Stimulated activated naive CD8-positive, alpha-beta T cell treated with anti-CD3 and anti-CD28 coated beads, Interleukin-15, Interleukin-2, amounts not matched to agents 100 ng/mL and 50 ng/mL, for 24 hours (primary cell): ENCODE measurements around the gene PTPRE.

Experiments
- H3K27ac Mint-ChIP-seq: one replicate; pipeline ENCODE4 v1.8.0; 2021; ENCODE audit warnings: mild to moderate bottlenecking, mixed read lengths
- H3K27me3 Mint-ChIP-seq: one replicate; pipeline ENCODE4 v1.8.0; 2021; ENCODE audit warnings: mixed read lengths
- H3K36me3 Mint-ChIP-seq: one replicate; pipeline ENCODE4 v1.8.0; 2021; ENCODE audit warnings: low read depth, mixed read lengths
- H3K4me1 Mint-ChIP-seq: one replicate; pipeline ENCODE4 v1.8.0; 2021; ENCODE audit warnings: low read depth, mixed read lengths
- H3K4me3 Mint-ChIP-seq: one replicate; pipeline ENCODE4 v1.8.0; 2021; ENCODE audit warnings: mild to moderate bottlenecking, mixed read lengths
- H3K9me3 Mint-ChIP-seq: one replicate; pipeline ENCODE4 v1.8.0; 2021; ENCODE audit warnings: mixed read lengths

The PTPRE gene

DNA sequence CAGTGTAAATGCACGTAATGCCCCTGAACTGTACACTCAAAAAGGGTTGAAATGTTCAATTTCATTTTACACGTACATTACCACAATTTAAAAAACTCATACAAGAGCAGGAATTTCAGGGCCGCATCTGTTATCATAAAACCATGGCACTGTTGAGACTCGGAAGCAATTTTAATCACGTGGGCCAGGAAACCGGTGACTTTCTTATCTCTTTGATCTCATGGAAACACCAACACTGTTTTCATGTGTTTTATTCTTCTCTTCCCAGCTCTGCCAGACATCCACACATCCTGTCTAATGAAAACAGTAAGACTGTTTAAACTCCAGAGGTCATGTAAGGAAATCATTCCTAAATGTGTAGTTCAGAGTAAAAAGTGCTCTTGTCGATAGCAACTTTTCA lies 35.9 kb downstream of the PTPRE start:
- Mint-ChIP-seq H3K27me3 (peaks cover 8% of the 10 kb centered on the region), H3K36me3 (no peaks in the 10 kb centered on the region), H3K9me3 (no peaks in the 10 kb centered on the region), H3K4me1 (peaks cover 21% of the 10 kb centered on the region), H3K27ac (no peak overlapping the region), H3K4me3 (no peak overlapping the region)

DNA sequence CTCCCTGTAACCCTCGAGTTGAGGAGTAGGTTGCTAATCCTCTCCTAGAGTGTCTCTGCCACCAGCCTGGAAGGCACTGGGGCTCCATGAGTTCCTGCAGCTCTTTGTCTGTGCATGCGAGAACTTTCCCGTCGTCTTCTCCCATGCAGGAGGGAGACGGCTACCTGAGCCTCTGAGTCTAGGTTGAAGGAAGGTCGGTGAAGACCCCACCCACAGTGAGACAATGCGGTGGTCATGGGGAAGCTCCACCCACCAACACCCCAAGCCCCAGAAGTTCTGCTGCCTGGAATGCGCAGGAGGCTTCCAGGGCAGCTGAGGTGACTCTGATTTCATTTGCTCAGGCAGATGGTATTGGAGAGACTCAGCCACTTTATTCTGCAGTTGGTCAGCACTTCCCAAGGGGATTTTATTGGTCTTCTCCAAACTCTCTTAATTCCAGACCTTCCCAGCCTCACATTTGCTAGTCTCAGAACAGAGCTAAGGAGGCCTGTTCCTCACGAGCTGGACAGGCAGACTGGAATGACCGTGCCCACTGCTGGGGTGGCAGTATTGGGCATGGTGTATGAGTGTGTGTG lies 36.5 kb downstream of the PTPRE start:
- no peak overlapping the region for H3K4me3 Mint-ChIP-seq
- no peak overlapping the region for H3K27ac Mint-ChIP-seq

DNA sequence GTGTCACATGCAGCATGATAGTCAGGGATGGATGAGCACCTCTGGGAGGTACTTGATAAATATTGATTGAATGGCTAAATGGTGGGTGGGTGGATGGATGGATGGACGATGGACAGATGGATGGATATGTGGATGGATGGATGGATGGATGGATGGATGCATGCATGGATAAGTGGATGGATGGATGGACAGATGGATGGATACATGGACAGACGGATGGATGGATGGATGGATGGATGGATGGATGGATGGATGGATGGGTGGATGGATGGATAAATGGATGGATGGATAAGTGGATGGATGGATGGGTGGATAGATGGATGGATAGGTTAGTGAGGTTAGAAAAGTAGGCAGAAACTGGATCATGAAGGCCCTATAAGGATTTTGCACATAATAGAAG lies 37.4 kb downstream of the PTPRE start:
- peaks cover 21% of the 10 kb centered on the region for H3K4me1 Mint-ChIP-seq

More for the DNA sequence above, 36.5 kb downstream of the PTPRE start:
- Mint-ChIP-seq H3K27me3 (peaks cover 8% of the 10 kb centered on the region), H3K36me3 (no peaks in the 10 kb centered on the region), H3K4me1 (peaks cover 21% of the 10 kb centered on the region), H3K9me3 (no peaks in the 10 kb centered on the region)

DNA sequence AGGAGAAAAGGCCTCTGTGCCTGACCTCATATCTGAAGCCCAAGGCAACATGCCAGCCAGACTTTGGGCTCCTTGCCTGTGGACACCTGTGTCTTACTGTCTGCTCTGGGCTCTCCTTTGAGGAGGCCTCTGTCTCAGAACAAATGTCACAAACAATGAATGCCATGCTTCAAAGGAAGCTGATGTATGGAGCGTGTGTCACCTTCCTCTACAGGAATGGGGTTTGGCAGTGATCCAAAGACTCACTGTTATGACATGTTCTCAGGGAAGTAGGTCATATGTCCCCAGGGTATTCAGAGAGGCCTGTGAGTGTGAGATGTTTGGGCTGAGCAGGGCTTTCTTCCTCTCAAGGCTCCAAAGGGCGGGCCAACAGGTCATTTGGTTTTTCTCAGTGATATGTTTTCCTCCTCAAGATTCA lies 38.4 kb downstream of the PTPRE start:
- Mint-ChIP-seq H3K36me3 (no peaks in the 10 kb centered on the region), H3K4me3 (no peak overlapping the region), H3K27me3 (peaks cover 4% of the 10 kb centered on the region), H3K9me3 (no peaks in the 10 kb centered on the region), H3K27ac (no peak overlapping the region), H3K4me1 (peaks cover 21% of the 10 kb centered on the region)

More for the DNA sequence above, 37.4 kb downstream of the PTPRE start:
- no peak overlapping the region for H3K27ac Mint-ChIP-seq
- no peaks in the 10 kb centered on the region for H3K9me3 Mint-ChIP-seq
- no peaks in the 10 kb centered on the region for H3K36me3 Mint-ChIP-seq
- peaks cover 3% of the 10 kb centered on the region for H3K27me3 Mint-ChIP-seq
- no peak overlapping the region for H3K4me3 Mint-ChIP-seq

DNA sequence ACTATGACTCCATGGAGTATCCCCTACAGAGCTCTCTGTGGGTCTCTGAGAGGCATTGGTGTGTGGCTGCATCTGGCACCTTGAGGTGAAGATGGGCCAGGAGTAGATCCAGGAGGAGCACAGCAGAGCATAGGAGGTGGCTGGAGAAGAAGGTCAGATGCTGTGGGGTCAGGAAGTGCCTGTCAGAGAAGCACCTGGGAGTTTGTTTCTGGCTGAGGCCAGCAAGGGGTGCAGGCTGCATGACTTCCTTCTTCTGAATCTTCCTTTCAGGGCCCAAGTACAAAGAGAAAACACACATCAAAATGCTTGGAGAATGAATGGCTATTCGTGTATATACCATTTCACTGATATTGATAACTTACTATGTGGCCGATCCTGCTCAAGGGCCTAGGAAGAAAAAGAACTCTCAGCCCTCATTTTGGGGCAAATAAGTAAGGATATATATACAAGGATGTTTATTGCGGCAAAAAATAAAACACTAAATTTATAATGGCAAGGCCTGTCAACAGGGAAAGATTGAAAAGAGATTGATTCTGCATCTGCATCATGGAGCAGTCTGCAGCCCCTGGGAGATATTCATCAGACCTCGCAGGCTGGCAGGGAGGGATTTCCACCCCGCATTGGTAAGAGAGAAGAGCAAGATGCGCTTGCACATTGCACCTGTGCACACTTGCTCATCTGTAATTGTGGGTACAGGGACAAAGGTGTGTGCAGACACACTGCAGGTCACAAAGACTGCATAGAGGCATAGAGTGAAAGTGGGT lies 39.2 kb downstream of the PTPRE start:
- H3K9me3 Mint-ChIP-seq, result no peaks in the 10 kb centered on the region
- peaks cover 21% of the 10 kb centered on the region for H3K4me1 Mint-ChIP-seq
- no peaks in the 10 kb centered on the region for H3K36me3 Mint-ChIP-seq
- no peak overlapping the region for H3K4me3 Mint-ChIP-seq
- H3K27ac Mint-ChIP-seq, result no peak overlapping the region
- H3K27me3 Mint-ChIP-seq, result peaks cover 4% of the 10 kb centered on the region

DNA sequence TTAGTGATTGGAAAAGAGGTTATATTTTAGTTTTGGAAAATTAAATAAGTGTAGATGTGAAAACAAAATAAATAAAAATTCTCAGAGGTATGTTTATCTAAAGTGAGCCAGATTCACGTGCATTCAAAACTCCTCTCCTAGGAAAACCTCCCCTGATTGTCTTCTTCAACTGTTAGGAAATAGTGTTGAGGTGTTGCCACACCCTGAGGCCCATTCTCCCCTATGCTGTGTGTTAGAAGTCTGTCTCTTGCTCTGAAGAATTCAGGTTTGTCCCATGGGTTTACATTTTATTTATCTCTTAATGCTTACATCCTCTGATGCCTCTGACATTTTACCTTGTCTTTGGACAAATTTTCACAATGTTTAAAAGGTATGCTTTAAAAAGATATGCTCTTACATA lies 40.3 kb downstream of the PTPRE start:
- no peaks in the 10 kb centered on the region for H3K36me3 Mint-ChIP-seq
- peaks cover 4% of the 10 kb centered on the region for H3K27me3 Mint-ChIP-seq
- H3K27ac Mint-ChIP-seq, result no peak overlapping the region
- H3K9me3 Mint-ChIP-seq, result no peaks in the 10 kb centered on the region
- H3K4me3 Mint-ChIP-seq, result no peak overlapping the region
- peaks cover 21% of the 10 kb centered on the region for H3K4me1 Mint-ChIP-seq

DNA sequence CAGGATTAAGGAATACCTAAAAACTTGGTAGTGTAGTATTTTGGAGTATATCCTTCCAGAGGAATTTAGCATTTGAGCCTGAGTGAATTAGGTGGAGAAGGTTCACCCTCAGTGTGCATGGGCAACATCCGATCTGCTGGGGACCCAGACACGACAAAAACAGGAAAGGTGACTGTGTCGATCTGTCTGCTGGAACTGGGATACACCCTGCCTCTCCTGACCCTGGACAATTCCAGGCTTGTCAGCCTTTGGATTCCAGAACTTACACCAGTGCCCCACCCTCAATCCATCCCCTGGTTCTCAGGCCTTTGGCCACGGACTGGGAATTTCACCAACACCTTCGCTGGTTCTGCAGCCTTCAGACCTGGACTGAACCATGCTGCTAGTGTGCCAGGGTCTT lies 41.9 kb downstream of the PTPRE start:
- no peak overlapping the region for H3K4me3 Mint-ChIP-seq
- no peak overlapping the region for H3K27ac Mint-ChIP-seq
- peaks cover 4% of the 10 kb centered on the region for H3K27me3 Mint-ChIP-seq
- no peaks in the 10 kb centered on the region for H3K9me3 Mint-ChIP-seq
- no peaks in the 10 kb centered on the region for H3K36me3 Mint-ChIP-seq
- peaks cover 17% of the 10 kb centered on the region for H3K4me1 Mint-ChIP-seq

DNA sequence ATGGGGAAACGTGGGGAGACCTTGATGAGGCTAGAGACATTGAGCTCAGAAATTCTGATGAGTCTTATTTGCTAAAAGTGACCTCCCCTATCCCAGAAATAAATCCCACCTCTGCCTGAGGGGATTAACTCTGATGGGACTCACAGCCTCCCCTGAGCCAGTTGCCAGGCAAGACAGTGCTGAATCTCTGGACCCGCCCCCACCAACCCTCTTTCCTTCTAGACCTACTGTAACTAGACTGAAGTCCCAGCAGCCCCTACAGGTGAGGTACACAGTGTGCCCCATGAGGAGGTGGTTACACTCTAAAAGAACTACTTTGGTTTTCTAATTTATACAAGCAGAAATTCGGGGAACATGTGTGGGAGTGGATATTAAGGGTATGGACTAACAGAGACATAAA lies 42.9 kb downstream of the PTPRE start:
- H3K27ac Mint-ChIP-seq, result no peak overlapping the region
- H3K27me3 Mint-ChIP-seq, result peaks cover 4% of the 10 kb centered on the region
- peaks cover 17% of the 10 kb centered on the region for H3K4me1 Mint-ChIP-seq
- no peaks in the 10 kb centered on the region for H3K36me3 Mint-ChIP-seq
- H3K4me3 Mint-ChIP-seq, result no peak overlapping the region
- no peaks in the 10 kb centered on the region for H3K9me3 Mint-ChIP-seq

DNA sequence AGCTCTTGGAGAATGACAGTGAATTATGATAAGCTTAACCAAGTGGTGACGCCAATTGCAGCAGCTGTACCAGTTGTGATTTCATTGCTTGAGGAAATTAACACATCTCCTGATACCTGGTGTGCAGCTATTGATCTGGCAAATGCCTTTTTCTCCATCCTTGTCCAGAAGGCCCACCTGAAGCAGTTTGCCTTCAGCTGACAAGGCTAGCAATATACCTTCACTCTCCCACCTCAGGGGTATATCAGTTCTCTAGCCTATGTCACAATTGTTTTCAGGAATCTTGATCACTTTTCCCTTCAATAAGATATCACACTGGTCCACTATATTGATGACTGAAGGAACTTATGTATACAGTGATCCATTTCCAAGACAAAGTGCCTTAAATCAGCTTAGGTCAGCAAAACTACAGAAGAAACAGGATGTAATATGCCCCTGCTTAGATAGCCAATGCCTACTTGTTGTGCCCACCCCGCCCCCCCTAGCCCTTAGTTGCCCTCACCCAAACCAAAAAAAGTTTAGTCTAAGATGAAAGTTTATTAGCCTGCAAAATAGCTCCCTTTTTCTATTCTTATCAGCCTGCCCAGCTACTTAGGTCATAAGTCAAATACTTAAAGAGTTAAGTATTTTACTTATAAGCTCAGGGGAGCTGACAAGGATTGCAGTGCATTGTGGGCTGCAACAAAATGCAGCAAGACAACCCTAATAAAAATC lies 45.1 kb downstream of the PTPRE start:
- no peak overlapping the region for H3K4me3 Mint-ChIP-seq
- no peak overlapping the region for H3K27ac Mint-ChIP-seq
- H3K4me1 Mint-ChIP-seq, result no peaks in the 10 kb centered on the region
- no peaks in the 10 kb centered on the region for H3K36me3 Mint-ChIP-seq
- H3K27me3 Mint-ChIP-seq, result peaks cover 9% of the 10 kb centered on the region
- H3K9me3 Mint-ChIP-seq, result no peaks in the 10 kb centered on the region

DNA sequence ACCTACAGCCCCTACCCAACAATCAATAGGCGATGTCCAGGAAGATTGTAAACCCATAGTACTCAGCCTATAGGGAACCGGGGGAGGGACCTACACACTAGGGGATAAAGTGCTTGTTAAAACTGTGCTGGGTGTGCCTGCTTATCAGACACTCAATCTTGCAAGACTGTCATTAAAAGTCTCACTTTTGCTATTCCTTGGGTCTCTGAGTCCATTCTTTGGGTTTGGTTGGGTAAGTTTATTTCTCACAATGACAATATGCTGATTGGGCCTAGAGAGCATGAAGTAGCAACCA lies 45.6 kb downstream of the PTPRE start:
- Mint-ChIP-seq H3K9me3 (no peaks in the 10 kb centered on the region), H3K4me1 (no peaks in the 10 kb centered on the region), H3K36me3 (no peaks in the 10 kb centered on the region), H3K4me3 (no peak overlapping the region), H3K27ac (no peak overlapping the region), H3K27me3 (peaks cover 13% of the 10 kb centered on the region)

DNA sequence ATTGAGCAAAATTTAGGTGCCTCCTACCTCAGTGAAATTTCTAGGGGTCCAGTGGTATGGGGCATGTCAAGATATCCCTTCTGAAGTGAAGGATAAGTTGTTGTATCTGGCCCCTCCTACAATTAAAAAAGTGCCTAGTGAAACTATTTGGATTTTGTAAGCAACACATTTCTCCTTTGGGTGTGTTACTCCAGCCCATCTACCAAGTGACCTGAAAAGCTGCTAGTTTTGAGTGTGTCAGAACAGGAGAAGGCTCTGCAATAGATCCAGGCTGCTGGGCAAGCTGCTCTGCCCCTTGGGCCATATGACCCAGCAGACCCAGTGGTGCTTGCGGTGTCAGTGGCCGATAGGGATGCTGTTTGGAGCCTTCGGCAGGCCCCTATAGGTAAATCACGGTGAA lies 46.0 kb downstream of the PTPRE start:
- H3K27ac Mint-ChIP-seq, result no peak overlapping the region
- H3K36me3 Mint-ChIP-seq, result no peaks in the 10 kb centered on the region
- H3K4me3 Mint-ChIP-seq, result no peak overlapping the region
- no peaks in the 10 kb centered on the region for H3K9me3 Mint-ChIP-seq
- H3K27me3 Mint-ChIP-seq, result peaks cover 16% of the 10 kb centered on the region
- H3K4me1 Mint-ChIP-seq, result no peaks in the 10 kb centered on the region

DNA sequence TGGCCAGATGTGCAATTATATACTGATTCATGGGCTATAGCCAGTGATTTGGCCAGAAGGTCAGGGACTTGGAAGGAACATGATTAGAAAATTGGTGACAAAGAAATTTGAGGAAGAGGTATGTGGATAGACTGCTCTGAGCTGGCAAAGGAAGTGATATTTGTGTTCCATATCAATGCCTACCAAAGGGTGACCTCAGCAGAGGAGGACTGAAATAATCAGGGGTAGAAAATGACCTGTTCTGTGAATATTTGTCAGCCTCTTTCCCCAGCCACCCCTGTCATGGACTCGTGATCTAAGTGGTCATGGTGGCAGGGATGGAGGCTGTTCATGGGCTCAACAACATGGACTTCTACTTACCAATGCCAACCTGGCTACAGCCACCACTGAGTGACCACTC lies 47.0 kb downstream of the PTPRE start:
- Mint-ChIP-seq H3K4me3 (no peak overlapping the region), H3K9me3 (no peaks in the 10 kb centered on the region), H3K36me3 (no peaks in the 10 kb centered on the region), H3K27me3 (peaks cover 22% of the 10 kb centered on the region), H3K4me1 (no peaks in the 10 kb centered on the region), H3K27ac (no peak overlapping the region)

DNA sequence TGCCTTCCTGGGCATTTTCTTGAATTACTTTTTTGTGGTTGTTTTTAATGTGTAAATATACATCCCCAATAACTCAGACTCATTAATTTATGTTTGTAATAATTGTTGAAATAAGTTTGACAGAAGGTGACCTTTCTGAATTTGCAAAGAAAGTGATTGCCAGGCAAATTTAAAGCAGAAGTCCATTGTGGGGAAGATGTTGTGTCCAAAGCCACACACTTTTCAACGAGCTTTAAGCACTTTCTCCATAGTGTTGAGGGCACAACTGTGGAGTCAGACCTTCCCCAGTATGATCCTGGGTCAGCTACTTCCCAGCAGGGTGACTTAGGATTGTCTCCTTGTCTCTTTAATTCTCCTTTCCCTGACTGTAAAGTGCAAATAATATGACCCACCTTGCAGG lies 52.5 kb downstream of the PTPRE start:
- H3K27ac Mint-ChIP-seq, result no peak overlapping the region
- H3K36me3 Mint-ChIP-seq, result no peaks in the 10 kb centered on the region

DNA sequence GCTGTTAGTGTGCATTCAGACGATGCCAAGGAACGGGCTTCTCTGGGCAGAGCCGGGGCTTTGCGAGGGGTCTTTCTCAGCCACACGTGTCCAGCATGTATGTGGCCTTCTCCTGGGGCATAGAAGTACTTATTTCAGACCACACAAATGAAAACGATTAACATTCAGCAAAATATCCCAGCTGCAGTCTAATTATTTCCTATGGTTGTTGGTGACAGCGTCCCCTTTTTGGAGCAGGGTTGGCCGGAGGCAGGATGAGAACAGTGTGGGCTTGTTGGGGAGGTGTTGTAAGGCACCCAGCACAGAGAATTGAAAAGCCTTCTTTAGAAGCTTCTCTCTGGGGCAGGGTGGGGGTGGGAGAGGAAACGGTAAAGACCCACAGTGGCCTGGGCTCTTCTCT lies 54.2 kb downstream of the PTPRE start:
- no peak overlapping the region for H3K27ac Mint-ChIP-seq

More for the DNA sequence above, 52.5 kb downstream of the PTPRE start:
- H3K4me3 Mint-ChIP-seq, result no peak overlapping the region
- no peaks in the 10 kb centered on the region for H3K4me1 Mint-ChIP-seq
- H3K9me3 Mint-ChIP-seq, result no peaks in the 10 kb centered on the region
- H3K27me3 Mint-ChIP-seq, result peaks cover 34% of the 10 kb centered on the region

DNA sequence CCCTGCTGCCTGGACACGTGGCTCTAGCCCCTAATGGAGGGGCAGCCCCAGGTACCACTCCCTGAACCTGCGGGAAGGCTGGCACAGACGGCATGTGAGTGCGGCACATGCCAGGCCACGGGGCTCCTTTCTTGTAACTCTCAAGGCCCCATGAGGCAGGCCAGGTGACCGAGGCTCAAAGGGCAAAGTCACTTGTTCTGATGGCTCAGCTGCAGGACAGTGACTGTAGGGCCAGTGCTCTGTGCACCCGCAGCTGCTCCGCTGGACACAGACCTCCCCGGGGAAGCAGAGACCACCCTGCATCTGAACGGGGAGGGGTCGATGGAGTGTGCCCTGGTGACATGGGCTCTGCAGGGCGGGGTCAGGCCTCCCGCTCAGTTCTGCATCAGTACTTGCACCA lies 55.3 kb downstream of the PTPRE start:
- Mint-ChIP-seq H3K4me3 (no peak overlapping the region), H3K27me3 (peaks cover 28% of the 10 kb centered on the region), H3K9me3 (no peaks in the 10 kb centered on the region), H3K27ac (no peak overlapping the region), H3K36me3 (no peaks in the 10 kb centered on the region), H3K4me1 (no peaks in the 10 kb centered on the region)

More for the DNA sequence above, 54.2 kb downstream of the PTPRE start:
- Mint-ChIP-seq H3K4me3 (no peak overlapping the region), H3K9me3 (no peaks in the 10 kb centered on the region), H3K27me3 (peaks cover 34% of the 10 kb centered on the region), H3K36me3 (no peaks in the 10 kb centered on the region), H3K4me1 (no peaks in the 10 kb centered on the region)
